Neural cell (in vitro differentiated cells): ENCODE data around the gene IGF2BP3. TPM values are rescaled to one million over a fixed set of nuclear protein-coding genes. Genes with fewer than 3 reads are reported as not detected.

Source experiments
- H2AFZ ChIP-seq: fragments of 200-600, 300-800 bp; sonication (generic), shearing (Covaris generic); 2 replicates; pipeline ENCODE4 v1.6.0; 2014; ENCODE audit warnings: low read depth, mild to moderate bottlenecking, antibody characterized with exemption, low read length, moderate library complexity
- H3F3A ChIP-seq: fragments of 200-600 bp; shearing (Covaris generic); 2 replicates; pipeline ENCODE4 v1.6.1; 2016; ENCODE audit warnings: mild to moderate bottlenecking, moderate library complexity, mixed read lengths, antibody characterized with exemption, low read length; ENCODE audit not compliant: insufficient read depth, poor library complexity, severe bottlenecking
- H3K27ac ChIP-seq: fragments of 200-600, 300-800 bp; sonication (generic), shearing (Covaris generic); 2 replicates; pipeline ENCODE4 v1.5.1; 2014; ENCODE audit warnings: mild to moderate bottlenecking, low read length, moderate library complexity
- H3K27me3 ChIP-seq: fragments of 300-800, 200-600 bp; sonication (generic), shearing (Covaris generic); 2 replicates; pipeline ENCODE4 v1.6.0; 2014; ENCODE audit warnings: mild to moderate bottlenecking, low read depth, low read length, moderate library complexity; ENCODE audit not compliant: insufficient read depth
- H3K36me3 ChIP-seq: fragments of 300-800, 200-600 bp; sonication (generic), shearing (Covaris generic); 2 replicates; pipeline ENCODE4 v1.5.1; 2014; ENCODE audit warnings: mild to moderate bottlenecking, antibody characterized with exemption, low read length, moderate library complexity; ENCODE audit not compliant: insufficient read depth
- H3K4me2 ChIP-seq: fragments of 300-800, 200-600 bp; sonication (generic), shearing (Covaris generic); 2 replicates; pipeline ENCODE4 v1.6.0; 2014; ENCODE audit warnings: mild to moderate bottlenecking, low read length
- H3K4me3 ChIP-seq: fragments of 300-800, 200-600 bp; sonication (generic), shearing (Covaris generic); 2 replicates; pipeline ENCODE4 v1.5.1; 2014; ENCODE audit warnings: mild to moderate bottlenecking, low read length, moderate library complexity
- H3K79me2 ChIP-seq: fragments of 200-600 bp; shearing (Covaris generic); replicated peaks from 2 replicates; pipeline ENCODE4 v1.6.0; 2014; ENCODE audit warnings: mild to moderate bottlenecking, low read length, moderate library complexity; ENCODE audit not compliant: insufficient read depth
- H3K9ac ChIP-seq: fragments of 300-800, 200-600 bp; sonication (generic), shearing (Covaris generic); 2 replicates; pipeline ENCODE4 v1.6.1; 2016; ENCODE audit warnings: mild to moderate bottlenecking, low read length, mixed read lengths
- H3K9me2 ChIP-seq: fragments of 200-600 bp; shearing (Covaris generic); 2 replicates; pipeline ENCODE4 v1.6.1; 2016; ENCODE audit warnings: mild to moderate bottlenecking, low read length, mixed read lengths; ENCODE audit not compliant: insufficient read depth
- H3K9me3 ChIP-seq: fragments of 200-600, 300-800 bp; sonication (generic), shearing (Covaris generic); 2 replicates; pipeline ENCODE4 v1.6.1; 2016; ENCODE audit warnings: mild to moderate bottlenecking, mixed run types, low read length, moderate library complexity, mixed read lengths
- H4K20me1 ChIP-seq: fragments of 200-600 bp; shearing (Covaris generic); 2 replicates; pipeline ENCODE4 v1.6.1; 2016; ENCODE audit warnings: mild to moderate bottlenecking, mixed run types; ENCODE audit not compliant: insufficient read depth
- EP300 ChIP-seq: fragments of 450-650 bp; conservative IDR thresholded peaks from 2 replicates; pipeline ENCODE4 v1.6.1; 2014; ENCODE audit warnings: antibody characterized with exemption, mild to moderate bottlenecking, moderate library complexity; ENCODE audit not compliant: poor library complexity, severe bottlenecking
- EZH2 ChIP-seq: fragments of 200-600, 300-800 bp; shearing (Covaris generic), sonication (generic); IDR thresholded peaks from 2 replicates; pipeline ENCODE4 v1.6.1; 2014; ENCODE audit warnings: antibody characterized with exemption, low read length, borderline replicate concordance, mild to moderate bottlenecking; ENCODE audit not compliant: insufficient read depth, poor library complexity, severe bottlenecking
- MXI1 ChIP-seq: fragments of 450-650 bp; conservative IDR thresholded peaks from 2 replicates; pipeline ENCODE4 v1.6.1; 2014; ENCODE audit warnings: antibody characterized with exemption, mild to moderate bottlenecking; ENCODE audit not compliant: poor library complexity, severe bottlenecking
- POLR2AphosphoS5 ChIP-seq: IDR thresholded peaks from 2 replicates; pipeline ENCODE4 v1.6.1; 2012
- RAD21 ChIP-seq: fragments of 450-650 bp; conservative IDR thresholded peaks from 2 replicates; pipeline ENCODE4 v1.6.1; 2014; ENCODE audit warnings: antibody characterized with exemption, mild to moderate bottlenecking, moderate library complexity
- SMC3 ChIP-seq: fragments of 450-650 bp; conservative IDR thresholded peaks from 2 replicates; pipeline ENCODE4 v1.6.1; 2014; ENCODE audit warnings: antibody characterized with exemption, mild to moderate bottlenecking, moderate library complexity; ENCODE audit not compliant: poor library complexity
- TAF1 ChIP-seq: IDR thresholded peaks from 2 replicates; pipeline ENCODE4 v1.6.1; 2012; ENCODE audit warnings: low read depth
- polyA plus RNA-seq: library from polyadenylated mRNA; depleted of rRNA; stranded (reverse); fragments of >200 nt; gene quantifications from 2 replicates; pipeline ENCODE4 v1.2.3, GENCODE V29; 2014
- TF ChIP-seq, protein P1 (sequence below): fragments of 450-650 bp; IDR thresholded peaks from 2 replicates; pipeline ENCODE4 v1.5.1; 2014; ENCODE audit warnings: antibody characterized with exemption, mild to moderate bottlenecking, moderate library complexity; ENCODE audit not compliant: poor library complexity, severe bottlenecking
- TF ChIP-seq, protein P2 (sequence below): IDR thresholded peaks from 2 replicates; pipeline ENCODE4 v1.6.1; 2012; ENCODE audit warnings: borderline replicate concordance

The IGF2BP3 gene
- polyA plus RNA-seq, 1 donor from 2014 or later: 29.6 TPM

DNA sequence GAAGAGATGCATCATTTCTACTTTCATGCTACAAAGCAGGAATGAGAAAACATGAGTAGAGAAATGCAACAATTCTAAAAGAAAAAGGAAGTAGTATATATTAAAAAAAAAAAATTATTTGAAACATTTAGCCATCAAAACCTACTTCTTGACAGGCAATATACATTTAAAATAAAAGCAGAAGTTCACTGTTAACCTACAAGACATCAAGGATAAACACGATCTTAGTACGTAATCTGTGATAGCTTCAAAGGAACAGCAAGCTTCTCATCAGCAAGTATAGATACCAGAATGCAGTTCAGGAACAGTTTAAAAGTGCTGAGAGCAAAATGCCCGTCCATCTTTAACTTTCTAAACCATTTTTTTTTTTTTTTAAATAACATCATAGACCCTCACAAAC is 134.2 kb downstream of the IGF2BP3 start:
- Histone ChIP-seq H3K9me2 (no peaks in the 10 kb centered on the region), H3K4me3 (no peak overlapping the region), H3K4me2 (no peak overlapping the region), H3K9ac (no peak overlapping the region), H3K27me3 (no peaks in the 10 kb centered on the region), H3K79me2 (no peaks in the 10 kb centered on the region), H3K9me3 (peaks cover 3% of the 10 kb centered on the region), H3K27ac (no peak overlapping the region), H4K20me1 (no peaks in the 10 kb centered on the region), H2AFZ (no peak overlapping the region), H3K36me3 (no peaks in the 10 kb centered on the region), H3F3A (no peaks in the 10 kb centered on the region)
- TF ChIP-seq TAF1 (no peak), RAD21 (no peak), EP300 (no peak)
- TF ChIP-seq, protein P1, sequence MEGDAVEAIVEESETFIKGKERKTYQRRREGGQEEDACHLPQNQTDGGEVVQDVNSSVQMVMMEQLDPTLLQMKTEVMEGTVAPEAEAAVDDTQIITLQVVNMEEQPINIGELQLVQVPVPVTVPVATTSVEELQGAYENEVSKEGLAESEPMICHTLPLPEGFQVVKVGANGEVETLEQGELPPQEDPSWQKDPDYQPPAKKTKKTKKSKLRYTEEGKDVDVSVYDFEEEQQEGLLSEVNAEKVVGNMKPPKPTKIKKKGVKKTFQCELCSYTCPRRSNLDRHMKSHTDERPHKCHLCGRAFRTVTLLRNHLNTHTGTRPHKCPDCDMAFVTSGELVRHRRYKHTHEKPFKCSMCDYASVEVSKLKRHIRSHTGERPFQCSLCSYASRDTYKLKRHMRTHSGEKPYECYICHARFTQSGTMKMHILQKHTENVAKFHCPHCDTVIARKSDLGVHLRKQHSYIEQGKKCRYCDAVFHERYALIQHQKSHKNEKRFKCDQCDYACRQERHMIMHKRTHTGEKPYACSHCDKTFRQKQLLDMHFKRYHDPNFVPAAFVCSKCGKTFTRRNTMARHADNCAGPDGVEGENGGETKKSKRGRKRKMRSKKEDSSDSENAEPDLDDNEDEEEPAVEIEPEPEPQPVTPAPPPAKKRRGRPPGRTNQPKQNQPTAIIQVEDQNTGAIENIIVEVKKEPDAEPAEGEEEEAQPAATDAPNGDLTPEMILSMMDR: no peak
- TF ChIP-seq, protein P2, sequence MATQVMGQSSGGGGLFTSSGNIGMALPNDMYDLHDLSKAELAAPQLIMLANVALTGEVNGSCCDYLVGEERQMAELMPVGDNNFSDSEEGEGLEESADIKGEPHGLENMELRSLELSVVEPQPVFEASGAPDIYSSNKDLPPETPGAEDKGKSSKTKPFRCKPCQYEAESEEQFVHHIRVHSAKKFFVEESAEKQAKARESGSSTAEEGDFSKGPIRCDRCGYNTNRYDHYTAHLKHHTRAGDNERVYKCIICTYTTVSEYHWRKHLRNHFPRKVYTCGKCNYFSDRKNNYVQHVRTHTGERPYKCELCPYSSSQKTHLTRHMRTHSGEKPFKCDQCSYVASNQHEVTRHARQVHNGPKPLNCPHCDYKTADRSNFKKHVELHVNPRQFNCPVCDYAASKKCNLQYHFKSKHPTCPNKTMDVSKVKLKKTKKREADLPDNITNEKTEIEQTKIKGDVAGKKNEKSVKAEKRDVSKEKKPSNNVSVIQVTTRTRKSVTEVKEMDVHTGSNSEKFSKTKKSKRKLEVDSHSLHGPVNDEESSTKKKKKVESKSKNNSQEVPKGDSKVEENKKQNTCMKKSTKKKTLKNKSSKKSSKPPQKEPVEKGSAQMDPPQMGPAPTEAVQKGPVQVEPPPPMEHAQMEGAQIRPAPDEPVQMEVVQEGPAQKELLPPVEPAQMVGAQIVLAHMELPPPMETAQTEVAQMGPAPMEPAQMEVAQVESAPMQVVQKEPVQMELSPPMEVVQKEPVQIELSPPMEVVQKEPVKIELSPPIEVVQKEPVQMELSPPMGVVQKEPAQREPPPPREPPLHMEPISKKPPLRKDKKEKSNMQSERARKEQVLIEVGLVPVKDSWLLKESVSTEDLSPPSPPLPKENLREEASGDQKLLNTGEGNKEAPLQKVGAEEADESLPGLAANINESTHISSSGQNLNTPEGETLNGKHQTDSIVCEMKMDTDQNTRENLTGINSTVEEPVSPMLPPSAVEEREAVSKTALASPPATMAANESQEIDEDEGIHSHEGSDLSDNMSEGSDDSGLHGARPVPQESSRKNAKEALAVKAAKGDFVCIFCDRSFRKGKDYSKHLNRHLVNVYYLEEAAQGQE: no peak

DNA sequence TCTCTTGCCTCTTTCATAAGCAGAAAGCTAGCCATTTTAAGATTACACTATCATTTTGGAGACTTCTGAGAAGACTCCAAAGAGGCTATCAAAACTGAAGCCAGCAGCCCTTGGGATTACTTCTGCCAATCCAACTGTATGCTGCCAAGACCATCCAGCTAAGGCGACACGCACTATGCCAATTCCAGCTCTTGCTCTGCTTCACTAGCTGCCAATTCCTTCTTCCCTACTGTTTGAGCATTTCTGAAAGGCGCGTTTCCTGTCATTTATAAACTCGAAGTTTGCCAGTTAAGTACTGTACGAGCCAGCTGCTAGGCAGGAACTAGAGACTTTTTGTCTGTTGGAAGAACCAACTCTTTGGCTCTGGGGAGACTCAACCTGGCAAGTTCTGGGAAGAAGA is 134.7 kb downstream of the IGF2BP3 start:
- H3K27me3 ChIP-seq: no peaks in the 10 kb centered on the region

DNA sequence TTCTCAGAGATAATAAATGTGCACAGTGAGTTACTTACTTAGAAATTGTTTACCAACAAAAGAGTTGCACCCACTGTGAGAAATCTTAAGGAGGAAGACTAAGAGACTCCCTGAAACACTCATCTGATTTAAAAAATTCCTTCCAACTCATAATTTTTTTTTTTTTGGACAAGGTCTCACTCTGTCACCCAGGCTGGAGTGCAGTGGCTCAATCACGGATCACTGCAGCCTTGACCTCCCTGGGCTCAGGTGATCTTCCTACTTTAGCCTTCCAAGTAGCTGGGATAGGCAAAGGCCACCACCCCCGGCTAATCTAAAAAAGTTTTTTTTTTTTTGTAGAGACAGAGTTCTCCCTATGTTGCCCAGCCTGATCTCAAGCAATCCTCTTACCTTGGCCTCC is 135.2 kb downstream of the IGF2BP3 start:
- Histone ChIP-seq H4K20me1 (no peaks in the 10 kb centered on the region), H3K27ac (no peak overlapping the region), H3K79me2 (no peaks in the 10 kb centered on the region), H3K36me3 (no peaks in the 10 kb centered on the region), H3K9me3 (peaks cover 3% of the 10 kb centered on the region), H2AFZ (no peak overlapping the region), H3K27me3 (no peaks in the 10 kb centered on the region), H3K4me2 (no peak overlapping the region), H3F3A (no peaks in the 10 kb centered on the region), H3K9me2 (no peaks in the 10 kb centered on the region), H3K9ac (no peak overlapping the region), H3K4me3 (no peak overlapping the region)
- TF ChIP-seq SMC3 (no peak), MXI1 (no peak)
- TF ChIP-seq, protein P1: no peak

More for the DNA sequence above, 134.7 kb downstream of the IGF2BP3 start:
- no peaks in the 10 kb centered on the region for H3K9me2 ChIP-seq
- no peaks in the 10 kb centered on the region for H3K79me2 ChIP-seq
- no peak overlapping the region for H3K4me3 ChIP-seq
- no peaks in the 10 kb centered on the region for H3K36me3 ChIP-seq
- no peak overlapping the region for H3K9ac ChIP-seq
- H3K4me2 ChIP-seq: no peak overlapping the region
- H2AFZ ChIP-seq: no peak overlapping the region
- H4K20me1 ChIP-seq: no peaks in the 10 kb centered on the region
- H3K9me3 ChIP-seq: peaks cover 3% of the 10 kb centered on the region
- no peaks in the 10 kb centered on the region for H3F3A ChIP-seq
- TF ChIP-seq EZH2: no peak
- no peak for TF ChIP-seq TAF1
- TF ChIP-seq MXI1: no peak
- no peak for TF ChIP-seq RAD21
- TF ChIP-seq POLR2AphosphoS5: no peak
- H3K27ac ChIP-seq: no peak overlapping the region
